AG09319 (cell line): ENCODE measurements around the gene CFAP65.

Source experiments
- DNase-seq: peaks from one replicate; pipeline ENCODE4 v3.0.0-alpha.2; 2010; ENCODE audit warnings: low read depth; ENCODE audit errors: extremely low read depth
- TF ChIP-seq, protein P1 (sequence below): IDR thresholded peaks from 2 replicates; pipeline ENCODE4 v1.5.1; 2011; ENCODE audit warnings: low read depth, mild to moderate bottlenecking, inconsistent platforms, low read length, moderate library complexity

The CFAP65 gene

GRCh38 chr2:219024059-219024458 lies 17.3 kb downstream of the CFAP65 start:
- TF ChIP-seq, protein P1, sequence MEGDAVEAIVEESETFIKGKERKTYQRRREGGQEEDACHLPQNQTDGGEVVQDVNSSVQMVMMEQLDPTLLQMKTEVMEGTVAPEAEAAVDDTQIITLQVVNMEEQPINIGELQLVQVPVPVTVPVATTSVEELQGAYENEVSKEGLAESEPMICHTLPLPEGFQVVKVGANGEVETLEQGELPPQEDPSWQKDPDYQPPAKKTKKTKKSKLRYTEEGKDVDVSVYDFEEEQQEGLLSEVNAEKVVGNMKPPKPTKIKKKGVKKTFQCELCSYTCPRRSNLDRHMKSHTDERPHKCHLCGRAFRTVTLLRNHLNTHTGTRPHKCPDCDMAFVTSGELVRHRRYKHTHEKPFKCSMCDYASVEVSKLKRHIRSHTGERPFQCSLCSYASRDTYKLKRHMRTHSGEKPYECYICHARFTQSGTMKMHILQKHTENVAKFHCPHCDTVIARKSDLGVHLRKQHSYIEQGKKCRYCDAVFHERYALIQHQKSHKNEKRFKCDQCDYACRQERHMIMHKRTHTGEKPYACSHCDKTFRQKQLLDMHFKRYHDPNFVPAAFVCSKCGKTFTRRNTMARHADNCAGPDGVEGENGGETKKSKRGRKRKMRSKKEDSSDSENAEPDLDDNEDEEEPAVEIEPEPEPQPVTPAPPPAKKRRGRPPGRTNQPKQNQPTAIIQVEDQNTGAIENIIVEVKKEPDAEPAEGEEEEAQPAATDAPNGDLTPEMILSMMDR, result no peak

GRCh38 chr2:219023045-219023605 lies 18.2 kb downstream of the CFAP65 start:
- no peak for DNase-seq
- TF ChIP-seq, protein P1, result no peak

More at GRCh38 chr2:219024059-219024458, 17.3 kb downstream of the CFAP65 start:
- no peak for DNase-seq

DNA sequence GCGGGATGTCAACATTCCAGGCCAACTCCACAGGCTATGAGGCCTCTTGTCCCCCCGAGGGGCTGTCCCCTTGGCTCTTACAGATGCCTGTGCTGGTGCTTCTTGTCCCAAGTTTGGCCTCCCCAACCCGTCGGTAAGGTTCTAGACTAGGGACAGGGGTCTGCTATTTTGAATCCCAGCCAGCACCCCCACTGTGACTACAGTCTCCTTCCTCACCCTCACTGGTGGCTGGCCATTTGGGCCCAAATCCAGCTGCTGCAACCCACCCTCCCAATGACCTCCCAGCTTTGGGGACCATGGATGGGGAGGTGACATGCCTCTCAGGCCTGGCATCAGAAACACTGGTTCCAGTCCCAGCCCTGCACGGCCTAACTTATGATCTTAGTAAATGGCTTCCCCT lies 18.7 kb downstream of the CFAP65 start:
- no peak for DNase-seq
- TF ChIP-seq, protein P1, result no peak

DNA sequence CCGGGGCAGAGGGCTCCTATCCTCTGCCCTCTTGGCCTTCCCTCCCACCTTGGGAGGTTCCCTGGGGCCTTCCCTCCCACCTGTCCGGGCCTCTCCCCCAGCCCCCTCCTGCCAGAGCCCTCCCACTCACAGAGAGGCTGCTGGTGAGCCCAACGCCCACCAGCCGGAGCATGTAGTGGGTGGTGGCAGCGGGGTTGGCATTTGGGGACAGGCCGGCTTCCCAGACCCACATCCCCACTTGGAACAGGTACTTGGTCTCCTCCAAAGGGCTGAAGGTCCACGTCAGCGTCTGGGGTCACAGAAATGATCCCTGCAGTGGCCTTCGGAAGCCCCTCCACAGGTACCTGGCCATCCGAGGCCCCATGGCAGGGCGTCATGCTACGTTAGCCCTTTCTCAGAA lies 19.3 kb downstream of the CFAP65 start:
- TF ChIP-seq, protein P1, result no peak
- DNase-seq, result no peak

DNA sequence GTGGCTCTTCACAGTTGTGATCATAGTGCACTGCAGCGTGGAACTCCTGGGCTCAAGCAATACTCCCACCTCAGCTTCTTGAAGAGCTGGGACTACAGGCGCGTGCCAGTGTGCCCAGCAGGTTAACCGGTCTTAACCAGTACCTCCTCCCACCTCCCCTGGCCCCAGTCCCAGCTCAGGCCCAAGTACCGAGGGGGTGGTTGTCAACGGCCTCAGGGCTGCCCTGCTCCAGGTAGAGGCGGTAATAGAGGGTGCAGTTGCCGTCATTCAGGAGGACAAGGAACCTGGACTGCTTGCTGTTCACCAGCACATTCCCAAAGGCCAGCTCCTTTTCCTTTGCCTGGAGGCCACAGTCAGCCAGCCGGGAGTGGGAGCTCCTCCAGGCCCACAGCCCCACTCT lies 19.7 kb downstream of the CFAP65 start:
- TF ChIP-seq, protein P1, result no peak
- no peak for DNase-seq

DNA sequence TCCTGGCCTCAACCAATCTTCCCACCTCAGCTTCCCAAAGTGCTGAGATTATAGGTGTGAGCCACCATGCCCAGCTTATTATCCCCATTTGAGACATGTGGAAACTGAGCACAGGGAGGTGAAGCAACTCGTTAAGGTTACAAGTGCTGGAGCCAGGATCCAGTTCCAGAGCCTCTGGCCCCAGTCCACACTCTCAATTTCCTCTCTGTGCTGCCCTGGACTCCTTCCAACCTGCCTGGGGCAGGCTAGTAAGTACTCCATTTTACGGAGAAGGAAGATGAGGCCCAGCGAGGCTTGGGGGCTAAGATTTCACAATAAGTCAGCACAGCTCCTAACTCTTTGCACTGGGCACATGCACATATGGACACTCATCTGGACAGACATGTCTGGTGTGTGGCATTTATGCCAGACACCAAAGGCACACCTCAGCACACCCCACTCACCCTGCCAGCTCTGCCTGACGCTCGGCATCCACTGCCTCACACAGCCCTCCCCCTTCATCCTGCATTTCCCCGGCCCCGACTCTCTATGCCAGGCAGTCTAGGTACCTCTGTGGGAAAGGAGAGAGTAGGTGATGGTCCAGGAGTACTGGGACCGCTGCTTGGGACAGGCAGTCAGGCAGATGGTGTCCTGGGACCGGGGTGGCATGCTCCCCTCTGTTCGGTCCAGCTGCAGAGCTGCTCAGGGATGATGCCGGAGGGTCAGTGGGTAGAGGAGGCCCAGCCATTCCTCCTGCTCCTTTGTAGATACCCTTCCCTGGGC lies 20.5 kb downstream of the CFAP65 start:
- DNase-seq, result no peak
- TF ChIP-seq, protein P1, result no peak

GRCh38 chr2:219019436-219019835 lies 21.9 kb downstream of the CFAP65 start:
- TF ChIP-seq, protein P1, result no peak
- DNase-seq, result no peak
